Neural progenitor cell (in vitro differentiated cells): ENCODE data around the gene PDGFRA. TPM values are rescaled to one million over a fixed set of nuclear protein-coding genes. Genes with fewer than 3 reads are reported as not detected.

Experiments used
- DNase-seq: peaks from one replicate; pipeline ENCODE4 v3.0.0-alpha.2; 2016; ENCODE audit warnings: low spot score
- H2AFZ ChIP-seq: fragments of 200-600 bp; sonication (generic); replicated peaks from 2 replicates; pipeline ENCODE4 v1.6.1; 2016; ENCODE audit warnings: antibody characterized with exemption
- H3F3A ChIP-seq: fragments of 200-600 bp; sonication (generic); 2 replicates; pipeline ENCODE4 v1.6.1; 2016; ENCODE audit warnings: antibody characterized with exemption, low read depth
- H3K27ac ChIP-seq: fragments of 200-600 bp; sonication (generic); 2 replicates; pipeline ENCODE4 v1.5.1; 2016; ENCODE audit warnings: mild to moderate bottlenecking
- H3K27me3 ChIP-seq: fragments of 200-600 bp; sonication (generic); 2 replicates; pipeline ENCODE4 v1.6.1; 2016; ENCODE audit warnings: mild to moderate bottlenecking, moderate library complexity
- H3K36me3 ChIP-seq: fragments of 200-600 bp; sonication (generic); 2 replicates; pipeline ENCODE4 v1.5.1; 2016
- H3K4me1 ChIP-seq: fragments of 200-600 bp; sonication (generic); 2 replicates; pipeline ENCODE4 v1.6.1; 2016; ENCODE audit warnings: mixed run types
- H3K4me2 ChIP-seq: fragments of 200-600 bp; sonication (generic); 2 replicates; pipeline ENCODE4 v1.6.1; 2016
- H3K4me3 ChIP-seq: fragments of 200-600 bp; sonication (generic); 2 replicates; pipeline ENCODE4 v1.5.1; 2016
- H3K79me2 ChIP-seq: fragments of 200-600 bp; sonication (generic); 2 replicates; pipeline ENCODE4 v1.6.1; 2016; ENCODE audit warnings: low read depth
- H3K9ac ChIP-seq: fragments of 200-600 bp; sonication (generic); 2 replicates; pipeline ENCODE4 v1.6.1; 2016
- H3K9me3 ChIP-seq: fragments of 200-600 bp; sonication (generic); 2 replicates; pipeline ENCODE4 v1.5.1; 2016; ENCODE audit warnings: low read depth
- H4K20me1 ChIP-seq: fragments of 200-600 bp; sonication (generic); 2 replicates; pipeline ENCODE4 v1.6.1; 2016; ENCODE audit warnings: low read depth
- H3K27ac Mint-ChIP-seq: 3 replicates; pipeline ENCODE4 v1.8.0; 2021; ENCODE audit warnings: mixed read lengths
- H3K27me3 Mint-ChIP-seq: 2 replicates; pipeline ENCODE4 v1.8.0; 2022; ENCODE audit warnings: low read depth, mild to moderate bottlenecking, inconsistent platforms, moderate library complexity, mixed read lengths; ENCODE audit not compliant: insufficient read depth
- H3K36me3 Mint-ChIP-seq: 3 replicates; pipeline ENCODE4 v1.8.0; 2021; ENCODE audit warnings: mixed read lengths
- H3K4me1 Mint-ChIP-seq: 3 replicates; pipeline ENCODE4 v1.8.0; 2021; ENCODE audit warnings: mixed read lengths
- H3K4me3 Mint-ChIP-seq: 3 replicates; pipeline ENCODE4 v1.8.0; 2021; ENCODE audit warnings: mild to moderate bottlenecking, moderate library complexity, mixed read lengths
- H3K9me3 Mint-ChIP-seq: 3 replicates; pipeline ENCODE4 v1.8.0; 2020; ENCODE audit warnings: mixed read lengths
- EZH2 ChIP-seq: fragments of 200-600 bp; sonication (generic); IDR thresholded peaks from 2 replicates; pipeline ENCODE4 v1.6.1; 2017; ENCODE audit warnings: antibody characterized with exemption, mild to moderate bottlenecking, moderate library complexity
- EZH2phosphoT487 ChIP-seq: fragments of 200-600 bp; sonication (generic); IDR thresholded peaks from 2 replicates; pipeline ENCODE4 v1.6.1; 2017; ENCODE audit warnings: antibody characterized with exemption
- total RNA-seq: library from RNA; depleted of rRNA; stranded (reverse); fragments of >200 nt; gene quantifications from 2 replicates; pipeline ENCODE4 v1.2.3, GENCODE V29; 2015; ENCODE audit warnings: low replicate concordance
- TF ChIP-seq, protein P1 (sequence below): fragments of 200-600 bp; sonication (generic); IDR thresholded peaks from 2 replicates; pipeline ENCODE4 v1.5.1; 2017; ENCODE audit warnings: antibody characterized with exemption, mild to moderate bottlenecking

PDGFRA gene
- total RNA-seq, 1 donor from 2014 or later, result 2.1 TPM

DNA sequence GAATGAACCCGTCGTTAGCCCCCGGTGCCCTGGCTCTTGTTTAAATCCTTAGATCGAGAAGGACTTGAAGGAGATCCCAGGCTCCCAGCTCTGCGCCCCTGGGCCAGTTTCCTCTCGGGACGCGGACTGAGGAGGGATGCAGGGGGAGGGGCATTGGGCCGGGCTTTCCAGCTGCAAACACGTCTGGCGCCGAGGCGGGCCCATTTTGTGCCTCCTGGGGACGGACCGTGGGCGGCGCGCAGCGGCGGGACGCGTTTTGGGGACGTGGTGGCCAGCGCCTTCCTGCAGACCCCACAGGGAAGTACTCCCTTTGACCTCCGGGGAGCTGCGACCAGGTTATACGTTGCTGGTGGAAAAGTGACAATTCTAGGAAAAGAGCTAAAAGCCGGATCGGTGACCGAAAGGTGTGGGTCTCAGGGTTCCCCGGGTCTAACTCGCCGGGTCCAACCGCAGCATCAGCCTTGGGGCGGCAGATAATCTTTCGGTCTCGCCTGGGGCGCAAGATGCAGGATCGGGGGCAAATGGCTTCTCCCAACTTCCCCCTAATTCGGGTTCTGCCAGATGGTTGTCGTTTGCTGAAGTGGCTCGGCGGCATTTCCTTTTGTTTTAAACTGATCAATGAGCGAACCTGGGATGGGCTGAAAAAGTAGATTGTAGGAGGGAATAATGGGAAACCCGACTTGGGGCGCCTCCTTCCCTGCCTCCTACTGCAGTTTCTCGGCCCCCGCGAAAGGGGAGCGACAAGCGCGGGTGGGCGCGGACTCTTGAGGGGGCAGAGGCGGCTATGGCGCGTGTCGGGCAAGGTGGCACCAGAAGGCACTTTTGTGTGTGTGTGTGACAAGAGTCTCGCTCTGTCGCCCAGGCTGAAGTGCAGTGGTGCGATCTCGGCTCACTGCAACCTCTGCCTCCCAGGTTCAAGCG is 2.9 kb downstream of the PDGFRA start:
- Histone ChIP-seq H3K4me2 (peak overlapping the region; percentile 58), H3K9ac (no peak overlapping the region), H3K27me3 (peaks cover 78% of the 10 kb centered on the region), H3F3A (peaks cover 17% of the 10 kb centered on the region), H3K79me2 (no peaks in the 10 kb centered on the region), H2AFZ (peak overlapping the region; percentile 52), H3K36me3 (no peaks in the 10 kb centered on the region), H3K27ac (no peak overlapping the region), H3K4me3 (peak overlapping the region; percentile 55), H4K20me1 (peaks cover 3% of the 10 kb centered on the region), H3K4me1 (peaks cover 11% of the 10 kb centered on the region), H3K9me3 (no peaks in the 10 kb centered on the region)
- peak; percentile 58 for DNase-seq
- Mint-ChIP-seq H3K27me3 (peaks cover 54% of the 10 kb centered on the region), H3K4me3 (peak overlapping the region; percentile 76), H3K4me1 (peaks cover 16% of the 10 kb centered on the region), H3K27ac (no peak overlapping the region), H3K36me3 (no peaks in the 10 kb centered on the region), H3K9me3 (no peaks in the 10 kb centered on the region)
- TF ChIP-seq EZH2, result peak; percentile 26
- TF ChIP-seq EZH2phosphoT487, result peak; percentile 12
- TF ChIP-seq, protein P1, sequence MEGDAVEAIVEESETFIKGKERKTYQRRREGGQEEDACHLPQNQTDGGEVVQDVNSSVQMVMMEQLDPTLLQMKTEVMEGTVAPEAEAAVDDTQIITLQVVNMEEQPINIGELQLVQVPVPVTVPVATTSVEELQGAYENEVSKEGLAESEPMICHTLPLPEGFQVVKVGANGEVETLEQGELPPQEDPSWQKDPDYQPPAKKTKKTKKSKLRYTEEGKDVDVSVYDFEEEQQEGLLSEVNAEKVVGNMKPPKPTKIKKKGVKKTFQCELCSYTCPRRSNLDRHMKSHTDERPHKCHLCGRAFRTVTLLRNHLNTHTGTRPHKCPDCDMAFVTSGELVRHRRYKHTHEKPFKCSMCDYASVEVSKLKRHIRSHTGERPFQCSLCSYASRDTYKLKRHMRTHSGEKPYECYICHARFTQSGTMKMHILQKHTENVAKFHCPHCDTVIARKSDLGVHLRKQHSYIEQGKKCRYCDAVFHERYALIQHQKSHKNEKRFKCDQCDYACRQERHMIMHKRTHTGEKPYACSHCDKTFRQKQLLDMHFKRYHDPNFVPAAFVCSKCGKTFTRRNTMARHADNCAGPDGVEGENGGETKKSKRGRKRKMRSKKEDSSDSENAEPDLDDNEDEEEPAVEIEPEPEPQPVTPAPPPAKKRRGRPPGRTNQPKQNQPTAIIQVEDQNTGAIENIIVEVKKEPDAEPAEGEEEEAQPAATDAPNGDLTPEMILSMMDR, result no peak

DNA sequence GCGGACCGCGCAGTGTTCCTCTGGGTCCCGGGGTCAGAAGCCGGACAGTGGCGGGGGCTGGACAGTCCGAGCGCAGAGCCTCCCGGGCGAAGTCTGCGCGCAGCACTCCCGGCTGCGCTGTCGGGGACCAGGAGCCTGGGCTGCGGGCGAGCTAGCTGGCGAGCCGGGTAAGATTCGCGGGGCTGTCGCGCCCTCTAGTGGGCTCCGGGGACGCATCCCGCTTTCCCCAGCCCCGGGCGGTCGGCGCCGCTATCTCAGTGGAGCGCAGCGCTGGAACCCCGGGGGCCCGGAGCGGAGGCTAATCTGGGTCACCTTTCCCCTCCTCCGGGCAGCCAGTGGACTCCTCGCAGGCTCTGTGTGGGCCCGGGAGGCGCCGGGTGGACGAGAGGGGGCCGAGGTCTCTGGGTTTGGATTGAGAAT is 4.2 kb downstream of the PDGFRA start:
- Mint-ChIP-seq H3K27ac (no peak overlapping the region), H3K4me1 (peaks cover 11% of the 10 kb centered on the region), H3K4me3 (peak overlapping the region; percentile 76), H3K9me3 (peaks cover under 1% of the 10 kb centered on the region), H3K36me3 (no peaks in the 10 kb centered on the region), H3K27me3 (peaks cover 47% of the 10 kb centered on the region)
- Histone ChIP-seq H3K4me1 (peaks cover 8% of the 10 kb centered on the region), H3K9me3 (no peaks in the 10 kb centered on the region), H3K4me2 (peak overlapping the region; percentile 84), H3K79me2 (no peaks in the 10 kb centered on the region), H2AFZ (peak overlapping the region; percentile 84), H3K27ac (no peak overlapping the region), H3K9ac (no peak overlapping the region), H3K27me3 (peaks cover 65% of the 10 kb centered on the region), H3K4me3 (peak overlapping the region; percentile 55), H4K20me1 (peaks cover 3% of the 10 kb centered on the region), H3F3A (peaks cover 7% of the 10 kb centered on the region), H3K36me3 (no peaks in the 10 kb centered on the region)
- peak; percentile 95 for DNase-seq
- TF ChIP-seq, protein P1, result peak; percentile 64
- TF ChIP-seq EZH2, result no peak
- no peak for TF ChIP-seq EZH2phosphoT487

DNA sequence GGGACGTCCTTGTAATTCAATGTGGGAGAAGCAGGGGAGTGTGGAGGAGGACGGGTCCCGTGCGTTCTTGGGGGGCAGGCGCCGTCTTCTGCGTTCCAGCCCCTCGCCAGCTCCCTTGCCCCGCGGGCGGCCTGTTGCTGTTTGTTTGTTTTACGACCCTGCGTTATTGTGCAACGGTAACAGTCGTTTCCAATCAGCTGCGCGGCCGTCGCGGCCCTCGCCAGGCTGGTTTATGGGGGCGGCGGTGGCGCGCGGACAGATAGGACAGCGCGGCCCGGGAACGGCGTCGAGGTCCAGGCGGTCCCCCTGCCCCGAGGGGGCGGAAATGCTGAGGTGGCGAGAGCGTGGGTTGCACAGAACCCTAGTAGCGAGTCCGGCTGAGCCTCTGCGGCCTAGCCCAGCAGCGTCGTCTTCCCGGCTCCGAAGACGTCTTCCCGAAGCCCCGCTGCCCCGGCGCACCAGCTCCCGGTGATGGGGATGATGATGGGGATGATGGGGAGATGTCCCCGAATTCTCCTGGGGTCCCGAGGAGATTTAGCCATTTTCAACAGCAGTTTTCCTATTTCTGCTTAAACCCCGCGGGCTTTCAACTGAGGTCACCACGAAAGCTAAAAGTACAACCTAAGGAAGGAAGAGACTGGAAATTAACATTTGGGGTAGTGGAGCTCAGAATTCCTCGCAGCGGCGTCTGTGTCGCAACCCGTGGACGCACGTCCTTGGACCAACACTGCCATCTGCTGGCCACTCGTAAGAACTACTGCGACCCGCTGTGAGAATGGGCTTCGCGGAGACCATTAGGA is 4.8 kb downstream of the PDGFRA start:
- H3K36me3 ChIP-seq, result no peaks in the 10 kb centered on the region
- H3K27ac ChIP-seq, result no peak overlapping the region
- no peaks in the 10 kb centered on the region for H4K20me1 ChIP-seq
- H3K4me1 ChIP-seq, result peaks cover 3% of the 10 kb centered on the region
- peak overlapping the region; percentile 84 for H2AFZ ChIP-seq
- peaks cover 43% of the 10 kb centered on the region for H3K27me3 Mint-ChIP-seq
- H3K9me3 Mint-ChIP-seq, result peaks cover 6% of the 10 kb centered on the region
- peak overlapping the region; percentile 76 for H3K4me3 Mint-ChIP-seq
- DNase-seq, result peak; percentile 88
- no peaks in the 10 kb centered on the region for H3K9me3 ChIP-seq
- no peaks in the 10 kb centered on the region for H3K79me2 ChIP-seq
- peaks cover 59% of the 10 kb centered on the region for H3K27me3 ChIP-seq
- peak overlapping the region; percentile 55 for H3K4me3 ChIP-seq
- TF ChIP-seq, protein P1, result peak; percentile 88
- TF ChIP-seq EZH2phosphoT487, result no peak
- H3K4me1 Mint-ChIP-seq, result peaks cover 8% of the 10 kb centered on the region
- no peak overlapping the region for H3K9ac ChIP-seq
- H3F3A ChIP-seq, result peaks cover 7% of the 10 kb centered on the region
- H3K36me3 Mint-ChIP-seq, result no peaks in the 10 kb centered on the region
- peak overlapping the region; percentile 84 for H3K4me2 ChIP-seq
- no peak overlapping the region for H3K27ac Mint-ChIP-seq
